Skeletal muscle tissue (tissue), 4 donors: Measurements from ENCODE around the gene CHRNA10. TPM values are rescaled to one million over a fixed set of nuclear protein-coding genes. Genes with fewer than 3 reads are reported as not detected.
"Not testable (repeated sequence)": the region's sequence is repeated elsewhere in the genome, so short reads cannot be mapped to it uniquely, and the experiment has no call there.

ENCODE experiments used
- H3K27ac ChIP-seq: one replicate; pipeline ENCODE4 v1.7.0; 2013; ENCODE audit warnings: mild to moderate bottlenecking, low read depth, low read length, inconsistent platforms
- H3K27me3 ChIP-seq, 3 donors: one replicate each; pipeline ENCODE4 v1.7.0; 2013; ENCODE audit warnings: low read length in 3 of 3; ENCODE audit not compliant: control insufficient read depth in 3 of 3, insufficient read depth in 3 of 3
- H3K36me3 ChIP-seq, 3 donors: one replicate each; pipeline ENCODE4 v1.7.0; 2013; ENCODE audit warnings: low read length in 3 of 3; ENCODE audit not compliant: control insufficient read depth in 3 of 3, insufficient read depth in 3 of 3
- H3K4me1 ChIP-seq, 3 donors: one replicate each; pipeline ENCODE4 v1.7.0; 2013; ENCODE audit warnings: low read length in 3 of 3, mild to moderate bottlenecking in 3 of 3; ENCODE audit not compliant: control insufficient read depth in 3 of 3, insufficient read depth in 3 of 3
- H3K4me3 ChIP-seq, 3 donors: one replicate each; pipeline ENCODE4 v1.7.0; 2013; ENCODE audit warnings: low read length in 3 of 3
- H3K9ac ChIP-seq, 3 donors: one replicate each; pipeline ENCODE4 v1.7.0; 2013; ENCODE audit warnings: low read length in 3 of 3, mild to moderate bottlenecking in 3 of 3, moderate library complexity in 2 of 3, low read depth in 1 of 3
- H3K9me3 ChIP-seq, 3 donors: one replicate each; pipeline ENCODE4 v1.7.0; 2013; ENCODE audit warnings: low read length in 3 of 3; ENCODE audit not compliant: control insufficient read depth in 3 of 3
- total RNA-seq: library from RNA; depleted of rRNA; stranded (reverse); fragments of >200 nt; gene quantifications from one replicate; pipeline ENCODE4 v1.2.3, GENCODE V29; 2014
- donor health status: Osteomylitis.

The CHRNA10 gene
- total RNA-seq, 1 donor from 2014 or later, result 0.52 TPM

GRCh38 chr11:3666023-3666530 lies 5.1 kb downstream of the CHRNA10 start:
- no peak overlapping the region for H3K27ac ChIP-seq
- no peaks in the 10 kb centered on the region for H3K27me3 ChIP-seq
- H3K4me1 ChIP-seq, result no peaks in the 10 kb centered on the region
- H3K9ac ChIP-seq, result no peak overlapping the region
- peaks cover 36 to 54% (median 38%) of the 10 kb centered on the region in 3 donors for H3K36me3 ChIP-seq
- no peaks in the 10 kb centered on the region for H3K9me3 ChIP-seq
- no peak overlapping the region for H3K4me3 ChIP-seq

DNA sequence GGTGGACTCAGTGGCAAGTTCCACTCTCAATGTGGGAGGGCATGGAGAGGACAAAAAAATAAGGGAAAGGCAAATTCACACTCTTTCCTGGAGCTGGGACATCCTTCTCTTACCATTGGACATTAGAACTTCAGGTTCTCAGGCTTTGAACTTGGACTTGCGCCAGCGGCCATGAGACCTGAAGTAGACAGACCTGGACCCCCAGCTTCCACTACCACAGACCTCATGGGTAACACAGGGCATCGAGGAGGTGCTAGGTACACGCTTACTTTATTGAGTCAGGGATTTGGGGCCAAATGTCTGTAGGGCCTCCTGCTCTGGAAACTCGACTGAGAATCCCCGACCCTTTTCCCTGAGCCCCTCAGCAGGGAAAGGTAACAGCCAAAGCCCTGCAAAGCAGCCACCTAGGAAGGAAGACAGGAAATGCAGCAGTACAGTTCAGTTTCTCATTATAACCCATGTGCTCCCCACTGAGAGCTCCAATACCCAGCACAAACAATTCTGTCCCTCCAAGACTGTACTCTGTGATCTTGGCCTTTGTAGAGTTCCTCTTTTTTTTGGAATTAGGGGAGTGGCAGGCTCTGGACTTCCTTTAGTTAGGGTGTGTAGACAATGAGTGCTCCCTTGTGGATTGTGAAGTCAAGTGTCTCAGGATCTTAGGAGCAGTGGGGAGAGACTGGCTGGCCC lies 5.7 kb downstream of the CHRNA10 start:
- Histone ChIP-seq H3K27me3 (no peaks in the 10 kb centered on the region), H3K9me3 (no peaks in the 10 kb centered on the region), H3K36me3 (peaks cover 38 to 51% (median 40%) of the 10 kb centered on the region in 3 donors), H3K4me3 (no peak overlapping the region), H3K4me1 (no peaks in the 10 kb centered on the region), H3K27ac (no peak overlapping the region), H3K9ac (no peak overlapping the region)

DNA sequence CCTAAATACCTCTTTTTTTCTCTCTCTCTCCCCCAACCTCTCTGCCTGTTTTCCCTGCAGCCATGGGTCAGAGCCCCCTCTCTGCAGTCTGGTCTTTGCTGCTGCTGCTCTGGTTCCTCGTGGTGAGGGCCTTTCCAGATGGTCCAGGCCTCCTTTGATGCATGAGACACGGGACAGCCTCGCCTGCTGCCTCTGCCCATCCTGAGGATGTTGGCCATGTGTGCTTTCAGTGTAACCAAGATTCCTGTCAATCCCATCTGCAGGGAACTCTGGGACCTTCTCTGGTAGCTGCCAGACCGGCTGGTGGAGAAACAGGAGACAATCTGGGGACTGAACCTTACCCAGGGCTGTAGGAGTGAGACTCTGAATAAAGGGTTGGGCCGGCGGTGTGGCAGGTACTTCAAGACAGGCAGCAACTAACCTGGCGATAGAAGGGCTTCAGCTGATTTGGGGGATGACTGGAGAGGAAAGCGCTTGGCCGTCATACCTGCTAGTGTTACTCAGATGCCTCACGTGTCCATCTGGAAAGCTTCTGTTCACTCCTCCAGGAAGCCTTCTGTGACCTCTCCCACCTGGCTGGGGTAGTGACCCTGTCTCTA lies 7.1 kb downstream of the CHRNA10 start:
- H3K36me3 ChIP-seq, result peaks cover 36 to 53% (median 40%) of the 10 kb centered on the region in 3 donors
- no peak overlapping the region for H3K27ac ChIP-seq
- H3K4me1 ChIP-seq, result no peaks in the 10 kb centered on the region
- H3K27me3 ChIP-seq, result no peaks in the 10 kb centered on the region
- no peaks in the 10 kb centered on the region for H3K9me3 ChIP-seq
- H3K9ac ChIP-seq, result no peak overlapping the region
- H3K4me3 ChIP-seq, result no peak overlapping the region

DNA sequence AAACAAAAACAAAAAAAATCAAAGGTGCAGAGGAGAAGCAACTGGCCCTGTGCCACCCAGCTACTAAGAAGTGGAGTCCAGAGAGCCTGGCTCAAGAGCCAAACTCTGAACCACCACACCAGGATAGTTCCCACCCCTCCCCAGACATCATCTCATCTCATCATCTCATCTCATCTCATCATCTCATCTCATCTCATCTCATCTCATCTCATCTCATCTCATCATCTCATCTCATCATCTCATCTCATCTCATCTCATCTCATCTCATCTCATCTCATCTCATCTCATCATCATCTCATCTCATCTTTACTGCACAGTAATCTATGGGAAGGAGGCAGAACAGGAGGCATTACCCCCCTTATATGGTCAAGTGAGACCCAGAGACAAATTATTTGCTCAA lies 8.3 kb downstream of the CHRNA10 start:
- Histone ChIP-seq H3K27me3 (no peaks in the 10 kb centered on the region), H3K27ac (no peak overlapping the region), H3K4me1 (no peaks in the 10 kb centered on the region), H3K4me3 (no peak overlapping the region), H3K9me3 (no peaks in the 10 kb centered on the region), H3K36me3 (peaks cover 31 to 51% (median 32%) of the 10 kb centered on the region in 3 donors), H3K9ac (no peak overlapping the region)

GRCh38 chr11:3660960-3661359 lies 10.2 kb downstream of the CHRNA10 start:
- Histone ChIP-seq H3K4me1 (no peaks in the 10 kb centered on the region), H3K27ac (no peak overlapping the region), H3K9ac (no peak overlapping the region), H3K4me3 (no peak overlapping the region), H3K27me3 (no peaks in the 10 kb centered on the region), H3K36me3 (peaks cover 24 to 41% (median 25%) of the 10 kb centered on the region in 3 donors), H3K9me3 (no peaks in the 10 kb centered on the region)

- Histone ChIP-seq H3K36me3 (peaks cover 18 to 30% (median 19%) of the 10 kb centered on the region in 3 donors), H3K4me3 (no peak overlapping the region), H3K27me3 (no peaks in the 10 kb centered on the region), H3K9me3 (no peaks in the 10 kb centered on the region), H3K27ac (no peak overlapping the region), H3K9ac (no peak overlapping the region), H3K4me1 (no peaks in the 10 kb centered on the region)
Measured at GRCh38 chr11:3659595-3660515, 11.3 kb downstream of the CHRNA10 start.

DNA sequence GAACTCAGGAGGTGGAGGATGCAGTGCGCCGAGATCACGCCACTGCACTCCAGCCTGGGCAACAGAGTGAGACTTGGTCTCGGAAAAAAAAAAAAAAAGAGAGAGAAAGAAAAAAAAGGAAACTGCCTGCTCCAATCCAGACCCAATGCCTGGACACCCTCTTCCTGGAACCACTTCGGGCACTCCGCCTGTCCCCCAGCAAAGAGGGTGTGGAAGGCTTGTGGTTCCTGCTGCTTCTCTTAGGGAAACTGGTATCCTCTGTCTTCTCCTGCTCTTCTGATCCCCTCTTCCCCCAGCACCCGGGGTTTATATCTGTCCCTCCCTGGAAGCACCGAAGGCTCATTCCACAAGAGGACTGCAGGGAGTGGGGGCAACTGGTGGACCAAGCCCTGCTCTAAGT lies 12.9 kb downstream of the CHRNA10 start:
- Histone ChIP-seq H3K9me3 (no peaks in the 10 kb centered on the region), H3K9ac (no peak overlapping the region), H3K4me3 (no peak overlapping the region), H3K27me3 (no peaks in the 10 kb centered on the region), H3K36me3 (peaks cover 9 to 16% (median 10%) of the 10 kb centered on the region in 3 donors), H3K27ac (no peak overlapping the region), H3K4me1 (no peaks in the 10 kb centered on the region)

GRCh38 chr11:3657331-3657730 lies 13.9 kb downstream of the CHRNA10 start:
- not testable (repeated sequence) for H3K27ac ChIP-seq, H3K4me1 ChIP-seq, H3K4me3 ChIP-seq, H3K27me3 ChIP-seq, H3K9ac ChIP-seq, H3K9me3 ChIP-seq
- H3K36me3 ChIP-seq, result peaks cover 8 to 12% (median 10%) of the 10 kb centered on the region in 3 donors

- Histone ChIP-seq H3K27me3 (no peaks in the 10 kb centered on the region), H3K9ac (no peak overlapping the region), H3K4me1 (no peaks in the 10 kb centered on the region), H3K4me3 (no peak overlapping the region), H3K9me3 (no peaks in the 10 kb centered on the region), H3K27ac (no peak overlapping the region), H3K36me3 (peaks cover 3 to 9% (median 5%) of the 10 kb centered on the region in 3 donors)
Measured at GRCh38 chr11:3655547-3655946, 15.6 kb downstream of the CHRNA10 start.
